Neutrophil (primary cell): ENCODE results near the gene ARL6IP4.

ENCODE experiments used
- H3K27ac ChIP-seq: fragments of 200-600 bp; sonication (generic); 2 replicates; pipeline ENCODE4 v1.5.1; 2016; ENCODE audit warnings: mild to moderate bottlenecking, moderate library complexity
- H3K27me3 ChIP-seq: fragments of 200-600 bp; sonication (generic); 2 replicates; pipeline ENCODE4 v1.6.0; 2016; ENCODE audit warnings: mild to moderate bottlenecking
- H3K36me3 ChIP-seq: fragments of 200-600 bp; sonication (generic); 2 replicates; pipeline ENCODE4 v1.5.1; 2017
- H3K4me1 ChIP-seq, 2 experiments: fragments of 200-600 bp in 1 of 2; sonication (generic) in 1 of 2; 1 replicate in 1 of 2; 2 replicates in 1 of 2; pipeline versions ENCODE4 v1.5.1 to v1.6.1; 2013 to 2016; ENCODE audit warnings: low read depth in 1 of 2, low read length in 1 of 2, mild to moderate bottlenecking in 1 of 2, moderate library complexity in 1 of 2; ENCODE audit not compliant: control insufficient read depth in 1 of 2, insufficient read depth in 1 of 2
- H3K4me3 ChIP-seq, 2 experiments: fragments of 200-600 bp in 1 of 2; sonication (generic) in 1 of 2; 1 replicate in 1 of 2; 2 replicates in 1 of 2; pipeline ENCODE4 v1.5.1; 2013 to 2016; ENCODE audit warnings: low read depth in 1 of 2, low read length in 1 of 2, mild to moderate bottlenecking in 1 of 2, moderate library complexity in 1 of 2
- H3K9me3 ChIP-seq: fragments of 200-600 bp; sonication (generic); 2 replicates; pipeline ENCODE4 v1.5.1; 2016
- CTCF ChIP-seq: fragments of 200-600 bp; sonication (generic); IDR thresholded peaks from 2 replicates; pipeline ENCODE4 v1.5.1; 2016; ENCODE audit warnings: antibody characterized with exemption

ARL6IP4 gene

GRCh38 chr12:122982477-122982815 is 2.0 kb downstream of the ARL6IP4 start:
- TF ChIP-seq CTCF: no peak
- no peak overlapping the region for H3K4me3 ChIP-seq
- H3K27ac ChIP-seq: peak overlapping the region; percentile 88

GRCh38 chr12:122982963-122983788 is 2.7 kb downstream of the ARL6IP4 start:
- H3K9me3 ChIP-seq: no peaks in the 10 kb centered on the region
- H3K4me3 ChIP-seq: no peak overlapping the region
- peak overlapping the region; percentile 33 for H3K27ac ChIP-seq
- peaks cover 45 to 61% of the 10 kb centered on the region in 2 experiments for H3K4me1 ChIP-seq
- H3K36me3 ChIP-seq: peaks cover 29% of the 10 kb centered on the region
- TF ChIP-seq CTCF: no peak
- no peaks in the 10 kb centered on the region for H3K27me3 ChIP-seq

More at GRCh38 chr12:122982477-122982815, 2.0 kb downstream of the ARL6IP4 start:
- Histone ChIP-seq H3K4me1 (peaks cover 45 to 61% of the 10 kb centered on the region in 2 experiments), H3K36me3 (peaks cover 29% of the 10 kb centered on the region), H3K27me3 (no peaks in the 10 kb centered on the region), H3K9me3 (no peaks in the 10 kb centered on the region)

- no peak overlapping the region for H3K4me3 ChIP-seq
- H3K27me3 ChIP-seq: no peaks in the 10 kb centered on the region
- H3K4me1 ChIP-seq: peaks cover 45 to 60% of the 10 kb centered on the region in 2 experiments
- TF ChIP-seq CTCF: no peak
- peak overlapping the region; percentile 11 for H3K27ac ChIP-seq
- peaks cover 22% of the 10 kb centered on the region for H3K36me3 ChIP-seq
- no peaks in the 10 kb centered on the region for H3K9me3 ChIP-seq
Observed at GRCh38 chr12:122983789-122984515, 3.5 kb downstream of the ARL6IP4 start.

GRCh38 chr12:122984612-122985337 is 4.3 kb downstream of the ARL6IP4 start:
- Histone ChIP-seq H3K9me3 (no peaks in the 10 kb centered on the region), H3K4me1 (peaks cover 40 to 52% of the 10 kb centered on the region in 2 experiments), H3K27ac (peak overlapping the region; percentile 11), H3K36me3 (peaks cover 18% of the 10 kb centered on the region), H3K27me3 (no peaks in the 10 kb centered on the region), H3K4me3 (no peak overlapping the region)
- no peak for TF ChIP-seq CTCF

- Histone ChIP-seq H3K9me3 (no peaks in the 10 kb centered on the region), H3K4me1 (peaks cover 34 to 46% of the 10 kb centered on the region in 2 experiments), H3K4me3 (no peak overlapping the region), H3K27me3 (no peaks in the 10 kb centered on the region), H3K36me3 (peaks cover 18% of the 10 kb centered on the region), H3K27ac (no peak overlapping the region)
- no peak for TF ChIP-seq CTCF
Observed at GRCh38 chr12:122985338-122986257, 5.1 kb downstream of the ARL6IP4 start.
